ENCODE results near the gene LARP1B. TPM values are rescaled to one million over a fixed set of nuclear protein-coding genes. Genes with fewer than 3 reads are reported as not detected.
"Not testable (repeated sequence)": the region's sequence is repeated elsewhere in the genome, so short reads cannot be mapped to it uniquely, and the experiment has no call there.

Gene LARP1B
- total RNA-seq, 1 donor from 2014 or later = 13.2 TPM

DNA sequence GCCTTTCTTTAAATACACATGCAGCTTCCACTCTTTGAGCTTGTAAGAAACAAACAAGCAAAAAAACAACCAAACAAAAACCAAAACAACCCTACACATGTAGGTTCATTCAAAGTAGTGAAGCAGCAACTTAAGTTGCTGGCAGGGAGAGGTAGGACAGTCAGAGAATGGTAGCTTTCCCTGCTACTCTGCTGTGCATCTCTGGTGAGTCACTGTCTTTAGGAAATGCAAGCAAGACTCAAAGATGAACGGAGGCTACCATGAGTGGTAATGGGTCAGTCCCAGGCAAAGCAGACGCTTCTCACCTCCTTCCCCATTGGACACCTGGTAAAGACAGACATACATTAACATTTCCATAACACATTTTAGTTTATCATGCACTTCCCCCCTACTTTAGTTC is 183.3 kb downstream of the LARP1B start:
- intact Hi-C loops (cut with DNase I) = no loop called here
- Histone ChIP-seq H3K4me1 (no peaks in the 10 kb centered on the region), H3K36me3 (no peaks in the 10 kb centered on the region), H3K9me3 (peaks cover 5% of the 10 kb centered on the region), H3K27ac (no peak overlapping the region), H3K4me3 (no peak overlapping the region), H3K27me3 (ENCODE audit: low read depth) (no peaks in the 10 kb centered on the region)
- no peak for ATAC-seq
- TF ChIP-seq, protein P1, sequence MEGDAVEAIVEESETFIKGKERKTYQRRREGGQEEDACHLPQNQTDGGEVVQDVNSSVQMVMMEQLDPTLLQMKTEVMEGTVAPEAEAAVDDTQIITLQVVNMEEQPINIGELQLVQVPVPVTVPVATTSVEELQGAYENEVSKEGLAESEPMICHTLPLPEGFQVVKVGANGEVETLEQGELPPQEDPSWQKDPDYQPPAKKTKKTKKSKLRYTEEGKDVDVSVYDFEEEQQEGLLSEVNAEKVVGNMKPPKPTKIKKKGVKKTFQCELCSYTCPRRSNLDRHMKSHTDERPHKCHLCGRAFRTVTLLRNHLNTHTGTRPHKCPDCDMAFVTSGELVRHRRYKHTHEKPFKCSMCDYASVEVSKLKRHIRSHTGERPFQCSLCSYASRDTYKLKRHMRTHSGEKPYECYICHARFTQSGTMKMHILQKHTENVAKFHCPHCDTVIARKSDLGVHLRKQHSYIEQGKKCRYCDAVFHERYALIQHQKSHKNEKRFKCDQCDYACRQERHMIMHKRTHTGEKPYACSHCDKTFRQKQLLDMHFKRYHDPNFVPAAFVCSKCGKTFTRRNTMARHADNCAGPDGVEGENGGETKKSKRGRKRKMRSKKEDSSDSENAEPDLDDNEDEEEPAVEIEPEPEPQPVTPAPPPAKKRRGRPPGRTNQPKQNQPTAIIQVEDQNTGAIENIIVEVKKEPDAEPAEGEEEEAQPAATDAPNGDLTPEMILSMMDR (IDR thresholded peaks at IDR 0.05) = no peak
- no peak for DNase-seq

GRCh38 chr4:128245391-128245790 is 184.3 kb downstream of the LARP1B start:
- H3K4me3 ChIP-seq; DNase-seq; H3K9me3 ChIP-seq; H3K4me1 ChIP-seq; H3K27ac ChIP-seq; H3K36me3 ChIP-seq; H3K27me3 ChIP-seq (ENCODE audit: low read depth); ATAC-seq; intact Hi-C loops (cut with DNase I): not testable (repeated sequence)

DNA sequence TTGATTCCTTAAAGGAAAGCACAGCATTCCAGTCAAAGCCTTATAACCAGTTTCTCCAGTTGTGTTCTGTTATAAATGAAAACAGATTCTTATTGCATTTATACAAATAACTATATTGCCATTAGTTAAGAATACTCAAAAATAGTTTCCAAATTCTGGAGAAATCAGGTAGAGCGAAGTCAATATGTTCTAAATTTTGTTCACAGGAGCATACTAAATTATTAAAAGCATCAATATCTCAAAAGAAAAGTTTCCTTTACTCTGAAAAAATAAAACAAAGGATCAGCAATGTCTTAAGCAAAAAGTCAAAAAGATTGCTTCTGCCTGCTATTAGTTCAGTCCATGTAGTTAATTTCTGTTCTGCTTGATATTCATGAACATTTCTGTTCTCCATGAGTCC is 186.8 kb downstream of the LARP1B start:
- H3K4me3 ChIP-seq = no peak overlapping the region
- no peaks in the 10 kb centered on the region for H3K27me3 ChIP-seq (ENCODE audit: low read depth)
- H3K9me3 ChIP-seq = peaks cover 5% of the 10 kb centered on the region
- no peaks in the 10 kb centered on the region for H3K36me3 ChIP-seq
- H3K4me1 ChIP-seq = no peaks in the 10 kb centered on the region
- no peak for DNase-seq
- no peak overlapping the region for H3K27ac ChIP-seq
- intact Hi-C loops (cut with DNase I) = no loop called here
- ATAC-seq = no peak
- TF ChIP-seq, protein P1 (IDR thresholded peaks at IDR 0.05) = no peak

DNA sequence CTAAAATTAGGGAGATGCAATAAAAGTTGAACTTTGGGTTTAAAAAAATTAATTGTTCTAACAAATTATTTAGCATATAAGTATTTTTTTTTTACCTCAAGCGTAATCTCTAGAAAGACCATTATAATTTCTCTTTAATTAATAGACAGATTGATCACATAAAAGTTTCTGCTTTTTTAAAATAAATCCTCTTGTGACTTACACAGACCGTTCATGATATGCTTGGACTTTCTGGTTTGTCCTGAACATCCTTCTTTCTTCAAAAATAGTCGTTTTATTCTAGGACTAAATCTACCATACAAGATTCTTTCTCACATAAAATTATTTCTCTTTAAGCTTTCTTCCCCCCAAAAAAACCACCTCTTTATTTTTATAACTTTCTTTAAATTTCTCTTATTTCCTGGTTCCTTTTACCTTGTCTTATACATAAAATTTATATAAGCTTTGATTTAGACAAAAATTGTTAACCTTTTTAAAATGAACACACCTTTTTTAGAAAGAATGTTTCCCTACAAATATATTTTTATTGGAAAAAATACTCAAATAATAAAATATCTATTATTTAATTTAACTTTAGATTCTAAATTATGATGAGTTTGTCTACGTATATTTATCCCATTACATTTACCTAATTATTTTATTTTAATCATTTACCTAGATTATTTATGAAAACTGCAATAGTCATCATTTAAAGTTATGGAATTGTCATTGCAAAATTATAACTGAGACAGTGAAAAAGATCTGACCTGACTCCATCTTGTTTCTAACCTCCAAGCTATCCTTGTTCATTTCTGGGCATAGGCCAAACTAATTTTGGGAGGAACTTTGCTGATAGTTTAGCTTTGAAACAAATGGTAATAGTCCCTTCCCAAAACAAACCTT is 188.9 kb downstream of the LARP1B start:
- TF ChIP-seq, protein P1 (IDR thresholded peaks at IDR 0.05) = no peak
- H3K9me3 ChIP-seq = peaks cover 5% of the 10 kb centered on the region
- intact Hi-C loops (cut with DNase I) = no loop called here
- no peak overlapping the region for H3K27ac ChIP-seq
- H3K4me3 ChIP-seq = no peak overlapping the region
- no peak for ATAC-seq
- no peaks in the 10 kb centered on the region for H3K27me3 ChIP-seq (ENCODE audit: low read depth)
- no peak for DNase-seq
- no peaks in the 10 kb centered on the region for H3K36me3 ChIP-seq
- no peaks in the 10 kb centered on the region for H3K4me1 ChIP-seq

DNA sequence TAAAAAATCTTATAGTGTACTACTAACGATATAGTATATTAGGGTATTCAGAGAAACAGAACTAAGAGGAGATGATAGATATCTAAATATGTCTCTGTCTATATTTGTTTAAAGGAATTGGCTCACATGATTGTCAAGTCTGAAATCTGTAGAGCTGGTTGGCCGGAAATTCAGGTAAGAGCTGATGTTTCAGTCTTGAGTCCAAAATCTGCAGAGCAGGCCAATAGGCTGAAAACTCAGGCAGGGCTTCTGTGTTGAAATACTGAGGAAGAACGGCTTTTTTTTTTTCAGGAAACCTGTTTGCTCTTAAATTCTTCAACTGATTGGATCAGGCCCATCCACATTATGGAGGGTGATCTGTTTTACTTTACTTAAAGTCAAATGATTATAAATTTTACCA is 194.8 kb downstream of the LARP1B start:
- Histone ChIP-seq H3K4me3 (no peak overlapping the region), H3K27ac (no peak overlapping the region), H3K36me3 (no peaks in the 10 kb centered on the region), H3K9me3 (no peaks in the 10 kb centered on the region), H3K4me1 (no peaks in the 10 kb centered on the region), H3K27me3 (ENCODE audit: low read depth) (no peaks in the 10 kb centered on the region)
- ATAC-seq = no peak
- no peak for DNase-seq
- TF ChIP-seq, protein P1 (IDR thresholded peaks at IDR 0.05) = no peak
- intact Hi-C loops (cut with DNase I) = no loop called here

GRCh38 chr4:128256539-128256938 is 195.4 kb downstream of the LARP1B start:
- intact Hi-C loops (cut with DNase I) = no loop called here
- Histone ChIP-seq H3K27ac (no peak overlapping the region), H3K4me3 (no peak overlapping the region), H3K4me1 (no peaks in the 10 kb centered on the region), H3K27me3 (ENCODE audit: low read depth) (no peaks in the 10 kb centered on the region), H3K36me3 (no peaks in the 10 kb centered on the region), H3K9me3 (no peaks in the 10 kb centered on the region)
- DNase-seq (no peak), ATAC-seq (no peak)
- TF ChIP-seq, protein P1 (IDR thresholded peaks at IDR 0.05) = no peak

DNA sequence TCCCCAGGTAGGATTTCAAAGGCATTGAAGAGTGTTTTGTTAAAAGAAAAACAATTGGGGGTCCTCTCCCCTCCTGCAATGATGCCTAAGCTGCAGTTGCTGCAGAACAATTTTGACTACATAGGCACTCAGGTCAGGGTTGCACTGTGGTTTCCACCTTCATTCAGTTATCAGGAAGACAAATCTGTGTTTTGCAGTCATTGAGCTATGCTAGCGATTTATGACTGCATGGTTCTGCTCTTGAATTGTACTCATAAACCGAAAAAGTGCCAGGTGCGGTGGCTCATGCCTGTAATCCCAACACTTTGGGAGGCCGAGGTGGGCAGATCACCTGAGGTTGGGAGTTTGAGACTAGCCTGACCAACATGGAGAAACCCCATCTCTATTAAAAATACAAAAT is 197.1 kb downstream of the LARP1B start:
- H3K9me3 ChIP-seq; ATAC-seq; H3K4me3 ChIP-seq; H3K27me3 ChIP-seq (ENCODE audit: low read depth); intact Hi-C loops (cut with DNase I); H3K36me3 ChIP-seq; H3K4me1 ChIP-seq; H3K27ac ChIP-seq; DNase-seq: not testable (repeated sequence)

DNA sequence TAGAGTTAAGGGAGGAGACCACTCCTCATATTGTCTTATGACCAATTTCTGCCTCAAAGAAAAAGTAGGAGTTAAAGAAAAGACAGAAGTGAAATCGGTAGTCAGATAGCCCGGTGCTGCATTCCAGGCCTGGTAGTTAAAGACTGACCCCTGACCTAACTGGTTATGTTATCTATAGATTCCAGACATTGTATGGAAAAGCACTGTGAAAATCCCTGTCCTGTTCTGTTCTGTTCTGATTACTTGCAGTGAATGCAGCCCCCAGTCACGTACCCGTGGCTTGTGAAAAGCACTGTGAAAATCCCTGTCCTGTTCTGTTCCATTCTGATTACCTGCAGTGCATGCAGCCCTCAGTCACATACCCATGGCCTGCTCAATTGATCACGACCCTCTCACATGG is 198.8 kb downstream of the LARP1B start:
- ATAC-seq; H3K27me3 ChIP-seq (ENCODE audit: low read depth); DNase-seq; H3K9me3 ChIP-seq; H3K36me3 ChIP-seq; intact Hi-C loops (cut with DNase I); H3K27ac ChIP-seq; H3K4me1 ChIP-seq; H3K4me3 ChIP-seq: not testable (repeated sequence)
